Measurements from ENCODE around the gene ANTKMT. TPM values are rescaled to one million over a fixed set of nuclear protein-coding genes. Genes with fewer than 3 reads are reported as not detected.

ANTKMT gene
- total and polyA plus RNA-seq, 2 donors (not counting 3 experiments of a cell fraction or from before 2014, with no cell fraction given): 26.1 to 27.9 TPM

DNA sequence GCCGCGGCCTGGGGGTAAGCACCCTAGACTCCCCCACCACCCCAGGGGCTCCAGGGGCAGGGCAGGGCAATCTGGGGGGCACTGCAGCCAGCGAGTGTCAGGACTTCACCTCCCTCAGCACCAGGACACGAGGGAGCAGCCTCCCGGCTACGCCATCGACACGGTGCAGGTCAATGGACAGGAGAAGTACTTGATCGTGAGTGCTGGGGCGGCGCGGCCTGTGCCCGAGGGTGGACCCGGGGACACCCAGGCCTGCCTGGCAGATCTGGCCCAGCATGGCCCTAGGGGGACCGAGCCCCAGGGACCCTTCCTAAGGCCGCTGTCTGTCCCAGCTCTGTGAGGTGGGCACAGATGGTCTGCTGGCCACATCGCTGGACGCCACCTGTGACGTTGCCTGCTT lies 48.6 kb upstream of the ANTKMT start:
- POLR2A ChIA-PET: no interaction called here
- BruUV-seq (replicated peaks): no TSS peak
- H3K79me2 ChIP-seq (ENCODE audit: control insufficient read depth, insufficient read depth, low read length): peaks cover 18% of the 10 kb centered on the region
- no peak overlapping the region for H3K9ac ChIP-seq (replicated peaks; ENCODE audit: extremely low read depth, insufficient read depth, low read length)
- intact Hi-C loops (cut with micrococcal nuclease) (no loop called here), dilution Hi-C loops (cut with MboI; ENCODE audit: extremely low pct_ligation_motif_present, low sequenced_read_pairs) (no loop called here)
- FAIRE-seq (no peak), DNase-seq (ENCODE audit: low read depth, low spot score) (no peak)
- TF ChIP-seq GATA2 (IDR thresholded peaks at IDR 0.05; ENCODE audit: insufficient read depth, insufficient read length, low read depth, low read length): no peak
- TF ChIP-seq JUN (IDR thresholded peaks at IDR 0.05; ENCODE audit: borderline replicate concordance, insufficient read depth, insufficient read length, low read depth): no peak
- TF ChIP-seq EZH2 (IDR thresholded peaks at IDR 0.05; ENCODE audit: borderline replicate concordance, low read depth, low read length, severe bottlenecking): no peak
- no peak for TF ChIP-seq POLR2A (IDR thresholded peaks at IDR 0.05; ENCODE audit: low read depth, low read length)
- no peak for TF ChIP-seq MYC (IDR thresholded peaks at IDR 0.05; ENCODE audit: low read depth, low read length)
- TF ChIP-seq, protein P1, sequence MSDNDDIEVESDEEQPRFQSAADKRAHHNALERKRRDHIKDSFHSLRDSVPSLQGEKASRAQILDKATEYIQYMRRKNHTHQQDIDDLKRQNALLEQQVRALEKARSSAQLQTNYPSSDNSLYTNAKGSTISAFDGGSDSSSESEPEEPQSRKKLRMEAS (IDR thresholded peaks at IDR 0.05; ENCODE audit: insufficient read depth, insufficient read length): no peak
- TF ChIP-seq FOS (IDR thresholded peaks at IDR 0.05; ENCODE audit: borderline replicate concordance, insufficient read depth, low read length): no peak
- TF ChIP-seq POLR2AphosphoS5 (IDR thresholded peaks at IDR 0.05; ENCODE audit: insufficient read depth, low read depth, low read length): no peak
- TF ChIP-seq, protein P2, sequence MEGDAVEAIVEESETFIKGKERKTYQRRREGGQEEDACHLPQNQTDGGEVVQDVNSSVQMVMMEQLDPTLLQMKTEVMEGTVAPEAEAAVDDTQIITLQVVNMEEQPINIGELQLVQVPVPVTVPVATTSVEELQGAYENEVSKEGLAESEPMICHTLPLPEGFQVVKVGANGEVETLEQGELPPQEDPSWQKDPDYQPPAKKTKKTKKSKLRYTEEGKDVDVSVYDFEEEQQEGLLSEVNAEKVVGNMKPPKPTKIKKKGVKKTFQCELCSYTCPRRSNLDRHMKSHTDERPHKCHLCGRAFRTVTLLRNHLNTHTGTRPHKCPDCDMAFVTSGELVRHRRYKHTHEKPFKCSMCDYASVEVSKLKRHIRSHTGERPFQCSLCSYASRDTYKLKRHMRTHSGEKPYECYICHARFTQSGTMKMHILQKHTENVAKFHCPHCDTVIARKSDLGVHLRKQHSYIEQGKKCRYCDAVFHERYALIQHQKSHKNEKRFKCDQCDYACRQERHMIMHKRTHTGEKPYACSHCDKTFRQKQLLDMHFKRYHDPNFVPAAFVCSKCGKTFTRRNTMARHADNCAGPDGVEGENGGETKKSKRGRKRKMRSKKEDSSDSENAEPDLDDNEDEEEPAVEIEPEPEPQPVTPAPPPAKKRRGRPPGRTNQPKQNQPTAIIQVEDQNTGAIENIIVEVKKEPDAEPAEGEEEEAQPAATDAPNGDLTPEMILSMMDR (IDR thresholded peaks at IDR 0.05; ENCODE audit: extremely low read depth in 1 of 2, insufficient read depth in 1 of 2, low read depth in 1 of 2, low read length in 2 of 2): no peak
- peaks cover 5 to 35% of the 10 kb centered on the region in 2 experiments for H3K36me3 ChIP-seq (ENCODE audit: control insufficient read depth in 2 of 2, extremely low read depth in 1 of 2, insufficient read depth in 2 of 2, low read length in 2 of 2)
- no peaks in the 10 kb centered on the region for H3K27me3 ChIP-seq (ENCODE audit: control insufficient read depth in 2 of 2, insufficient read depth in 2 of 2, low read length in 2 of 2)
- H4K20me1 ChIP-seq (replicated peaks; ENCODE audit: control insufficient read depth, extremely low read depth, insufficient read depth, low read length): no peaks in the 10 kb centered on the region
- no peak overlapping the region for H2AFZ ChIP-seq (ENCODE audit: low read depth, low read length)
- no peaks in the 10 kb centered on the region for H3K4me1 ChIP-seq (ENCODE audit: control insufficient read depth, extremely low read depth, insufficient read depth, low read length)
- no peak overlapping the region for H3K4me2 ChIP-seq (ENCODE audit: insufficient read depth, low read length)
- H3K9me3 ChIP-seq (replicated peaks; ENCODE audit: control insufficient read depth, insufficient read depth, low read length): no peaks in the 10 kb centered on the region
- no peaks in the 10 kb centered on the region for H3K9me1 ChIP-seq (replicated peaks; ENCODE audit: control insufficient read depth, extremely low read depth, insufficient read depth, low read length)
- H3K4me3 ChIP-seq (replicated peaks in 1 of 3; ENCODE audit: insufficient read depth in 1 of 3, low read depth in 1 of 3, low read length in 3 of 3): no peak overlapping the region
- CTCF ChIA-PET: no interaction called here
- no peak overlapping the region for H3K27ac ChIP-seq (ENCODE audit: insufficient read depth, low read depth, low read length)

Data from endothelial cell of umbilical vein (primary cell).